ENCODE results near the gene DCDC1.
"Not testable (repeated sequence)": the region's sequence is repeated elsewhere in the genome, so short reads cannot be mapped to it uniquely, and the experiment has no call there.

Gene DCDC1

DNA sequence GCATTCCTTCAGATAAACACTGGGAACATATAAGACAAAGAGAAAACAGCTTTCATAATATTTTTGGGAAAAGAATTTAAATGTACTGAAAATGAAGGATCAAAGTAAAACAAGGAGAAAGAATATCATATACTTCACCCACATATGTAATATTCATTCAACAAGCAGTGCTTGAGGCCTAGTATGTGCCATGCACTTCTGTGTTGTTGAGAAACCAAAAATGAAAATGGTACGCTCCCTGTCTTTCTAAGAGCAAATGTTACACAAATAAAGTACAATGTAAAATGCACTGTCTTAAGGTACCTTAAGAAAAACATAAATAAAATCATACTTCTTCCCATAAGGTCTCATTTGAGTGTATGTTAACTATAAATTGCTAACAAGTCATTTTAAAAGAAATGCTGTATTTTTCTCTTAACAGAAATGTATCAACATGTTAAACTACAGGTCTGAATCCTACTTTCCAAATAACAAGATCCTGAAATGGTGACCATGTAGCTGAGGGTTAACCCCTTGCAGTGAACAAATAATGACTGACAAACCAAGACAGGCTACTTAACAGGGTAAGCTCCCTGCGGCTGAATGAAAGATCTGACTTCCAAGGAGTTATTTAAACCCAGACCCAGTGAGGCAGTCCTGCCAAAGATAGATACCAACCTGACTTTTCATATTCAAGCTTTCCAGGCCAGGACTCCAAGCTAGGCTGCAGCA, 377.6 kb downstream of the DCDC1 start:
- no peak for DNase-seq (ENCODE audit: extremely low read depth in 1 of 2, low read depth in 1 of 2)

DNA sequence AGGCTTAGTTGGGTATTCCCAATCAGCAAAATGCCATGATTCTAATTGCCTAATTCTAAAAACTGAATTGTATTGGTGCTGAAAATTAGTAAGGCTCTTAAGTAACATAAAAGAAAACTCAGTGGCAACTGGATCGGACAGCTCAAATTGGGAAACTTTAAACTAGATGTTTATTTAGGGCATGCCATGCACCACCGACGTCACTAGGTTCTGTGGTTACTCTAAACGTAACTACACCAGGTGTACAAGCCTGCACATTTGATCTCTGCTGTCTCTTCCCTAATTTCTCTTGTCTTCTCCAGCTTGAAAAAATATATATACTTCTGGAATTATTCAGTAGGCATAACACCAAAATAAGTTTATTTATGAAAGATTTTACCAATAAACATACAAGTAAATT, 378.2 kb downstream of the DCDC1 start:
- no peak for DNase-seq (ENCODE audit: extremely low read depth in 1 of 2, low read depth in 1 of 2)

GRCh38 chr11:30990625-30991296, 378.8 kb downstream of the DCDC1 start:
- DNase-seq (ENCODE audit: extremely low read depth in 1 of 2, low read depth in 1 of 2): no peak

DNA sequence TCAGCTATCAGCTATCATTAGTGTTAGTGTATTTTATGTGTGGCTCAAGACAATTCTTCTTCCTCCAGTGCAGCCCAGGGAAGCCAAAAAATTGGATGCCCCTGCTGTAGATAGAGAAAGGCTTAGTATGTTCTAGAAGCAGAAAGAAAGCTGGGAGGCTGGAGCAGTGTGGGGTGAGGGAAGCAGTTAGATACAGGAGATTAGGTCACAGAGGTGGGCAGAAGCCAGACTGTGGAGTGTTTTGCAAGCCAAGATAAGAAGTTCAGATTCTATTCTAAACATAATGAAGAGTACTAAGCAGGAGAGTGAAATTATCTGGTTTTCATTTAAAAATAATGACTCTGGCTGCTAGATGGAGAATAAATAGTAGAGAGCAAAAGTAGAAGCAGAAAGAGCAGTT, 381.7 kb downstream of the DCDC1 start:
- no peak for DNase-seq (ENCODE audit: extremely low read depth in 1 of 2, low read depth in 1 of 2)

- DNase-seq (ENCODE audit: extremely low read depth in 1 of 2, low read depth in 1 of 2): no peak
Observed at GRCh38 chr11:30985536-30985935, 384.0 kb downstream of the DCDC1 start.

- no peak for DNase-seq (ENCODE audit: extremely low read depth in 1 of 2, low read depth in 1 of 2)
Observed at GRCh38 chr11:30984827-30985226, 384.7 kb downstream of the DCDC1 start.

GRCh38 chr11:30984442-30984816, 385.1 kb downstream of the DCDC1 start:
- DNase-seq (ENCODE audit: extremely low read depth in 1 of 2, low read depth in 1 of 2): no peak

DNA sequence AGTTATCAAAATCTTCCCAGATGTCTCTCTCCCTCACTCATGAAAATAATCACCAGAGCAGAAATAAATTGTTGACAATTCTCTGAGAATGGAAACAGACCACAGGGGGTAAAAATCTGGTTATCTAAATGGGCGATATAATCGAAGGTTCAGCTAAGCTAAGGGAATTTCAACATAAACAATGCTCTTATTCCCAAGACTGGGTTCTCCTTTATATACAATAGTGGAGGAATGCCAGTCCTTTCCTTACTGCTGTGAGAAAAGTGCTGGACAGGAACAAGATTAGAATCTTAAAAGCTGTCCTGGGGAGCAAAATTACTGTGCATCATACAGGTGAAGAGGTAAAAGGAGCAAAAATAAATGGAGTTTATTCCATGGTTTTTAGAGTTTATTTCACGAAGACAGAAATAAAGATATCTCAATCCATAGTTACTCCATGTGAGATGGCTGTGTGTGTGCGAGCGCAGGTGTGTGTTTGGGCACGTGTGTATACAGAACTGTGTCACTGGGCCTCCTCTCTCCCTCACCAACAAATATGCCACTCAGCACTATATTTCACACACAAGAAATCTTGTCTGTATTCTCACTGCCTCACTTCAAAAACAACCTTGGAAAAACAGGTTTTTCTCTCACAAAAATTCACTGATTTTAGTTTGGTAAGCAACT, 385.6 kb downstream of the DCDC1 start:
- DNase-seq (ENCODE audit: extremely low read depth in 1 of 2, low read depth in 1 of 2): no peak

- no peak for DNase-seq (ENCODE audit: extremely low read depth in 1 of 2, low read depth in 1 of 2)
Observed at GRCh38 chr11:30983143-30983542, 386.4 kb downstream of the DCDC1 start.

GRCh38 chr11:30967579-30967978, 402.0 kb downstream of the DCDC1 start:
- DNase-seq (ENCODE audit: extremely low read depth in 1 of 2, low read depth in 1 of 2): no peak

DNA sequence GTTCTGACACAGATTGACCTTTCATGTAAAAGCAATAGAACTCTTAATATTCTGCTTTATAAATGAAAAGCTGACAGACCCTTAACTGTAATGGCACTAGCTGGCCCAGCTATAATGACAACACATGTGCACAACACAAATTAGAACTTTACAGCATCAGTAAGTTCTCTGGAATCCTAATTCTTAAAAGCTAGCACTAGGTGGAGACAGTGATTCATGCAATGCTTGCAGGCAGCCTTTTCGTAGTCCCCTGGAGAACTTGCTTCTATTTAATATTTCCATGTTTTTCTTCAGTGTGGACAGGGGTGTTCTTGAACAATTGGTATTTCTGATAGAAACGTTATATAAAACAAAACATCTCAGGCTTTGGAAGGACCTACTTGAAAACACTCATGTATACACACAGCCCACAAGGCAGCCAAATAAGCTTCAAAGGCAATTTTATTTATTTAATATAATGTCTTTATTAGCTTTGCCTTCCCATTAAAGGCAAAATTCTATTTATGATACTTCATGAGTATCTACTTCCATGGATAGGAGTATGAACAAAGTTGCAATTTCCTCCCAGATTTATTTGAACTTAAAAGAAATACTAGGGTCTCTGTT, 409.0 kb downstream of the DCDC1 start:
- DNase-seq (ENCODE audit: extremely low read depth in 1 of 2, low read depth in 1 of 2): no peak

DNA sequence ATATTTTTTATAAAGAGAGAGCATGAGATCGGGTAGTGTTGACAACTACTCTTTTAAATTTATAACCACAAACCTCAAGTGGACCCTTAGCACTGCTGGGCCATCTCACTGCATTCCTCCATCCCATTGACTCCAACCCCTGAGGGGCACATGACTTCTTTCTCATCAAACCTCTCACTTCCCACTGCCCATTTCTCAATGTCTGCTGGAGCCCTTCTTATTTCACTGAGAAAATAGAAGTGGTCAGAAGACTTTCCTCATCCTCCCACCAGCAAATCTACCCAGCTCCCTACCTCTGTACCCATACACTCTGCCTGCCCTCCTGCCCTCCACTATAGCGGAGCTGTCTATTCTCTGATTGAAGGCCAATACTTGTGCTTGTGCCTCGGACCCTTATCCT, 412.8 kb downstream of the DCDC1 start:
- DNase-seq (ENCODE audit: extremely low read depth in 1 of 2, low read depth in 1 of 2): no peak

DNA sequence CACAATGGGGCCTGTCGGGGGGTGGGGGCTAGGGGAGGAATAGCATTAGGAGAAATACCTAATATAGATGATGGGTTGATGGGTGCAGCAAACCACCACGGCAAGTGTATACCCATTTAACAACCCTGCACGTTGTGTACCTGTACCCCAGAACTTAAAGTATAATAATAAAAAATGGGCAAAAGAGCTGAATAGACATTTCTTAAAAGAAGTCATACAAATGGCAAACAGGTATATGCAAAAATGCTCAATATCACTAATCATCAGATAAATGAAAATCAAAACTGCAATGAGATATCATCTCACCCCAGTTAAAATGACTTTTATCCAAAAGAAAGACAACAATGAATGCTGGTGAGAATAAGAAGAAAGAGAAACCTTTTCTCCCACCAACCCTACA, 419.7 kb downstream of the DCDC1 start:
- no peak for DNase-seq (ENCODE audit: extremely low read depth in 1 of 2, low read depth in 1 of 2)

DNA sequence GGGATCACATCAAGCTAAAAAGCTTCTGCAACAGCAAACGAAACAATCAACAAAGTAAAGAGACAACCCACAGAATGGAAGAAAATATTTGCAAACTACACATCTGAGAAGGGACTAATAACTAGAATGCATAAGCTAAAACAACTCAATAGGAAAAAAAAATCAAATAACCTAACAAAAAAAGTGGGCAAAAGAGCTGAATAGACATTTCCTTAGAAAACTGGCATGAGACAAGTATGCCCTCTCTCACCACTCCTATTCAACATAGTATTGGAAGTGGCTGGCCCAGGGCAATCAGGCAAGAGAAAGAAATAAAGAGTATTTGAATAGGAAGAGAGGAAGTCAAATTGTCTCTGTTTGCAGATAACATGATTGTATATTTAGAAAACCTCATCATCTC, 421.8 kb downstream of the DCDC1 start:
- not testable (repeated sequence) for DNase-seq (ENCODE audit: extremely low read depth in 1 of 2, low read depth in 1 of 2)

- DNase-seq (ENCODE audit: extremely low read depth in 1 of 2, low read depth in 1 of 2): no peak
Observed at GRCh38 chr11:30938810-30939209, 430.7 kb downstream of the DCDC1 start.

GRCh38 chr11:30938171-30938570, 431.4 kb downstream of the DCDC1 start:
- no peak for DNase-seq (ENCODE audit: extremely low read depth in 1 of 2, low read depth in 1 of 2)

GRCh38 chr11:30936491-30936890, 433.0 kb downstream of the DCDC1 start:
- DNase-seq (ENCODE audit: extremely low read depth in 1 of 2, low read depth in 1 of 2): no peak

DNA sequence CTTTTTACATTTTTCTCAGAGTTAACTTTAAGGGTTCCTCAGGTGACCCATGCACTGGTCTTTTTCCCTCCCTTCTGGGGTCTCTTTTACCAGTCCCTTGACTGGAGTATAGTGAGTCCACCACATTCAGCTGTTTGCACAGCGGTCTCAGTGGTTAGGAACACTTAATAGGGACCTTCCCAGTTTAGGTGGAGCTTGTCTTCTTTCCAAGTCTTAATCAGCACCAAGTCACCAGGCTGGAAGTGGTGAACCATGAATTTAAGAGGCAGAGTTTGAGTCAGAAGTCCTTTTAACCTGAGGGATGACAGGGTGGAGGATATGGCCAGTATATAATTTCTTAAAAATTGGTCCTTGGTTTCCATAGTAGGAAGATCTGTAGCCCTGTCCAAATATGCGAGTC, 433.7 kb downstream of the DCDC1 start:
- no peak for DNase-seq (ENCODE audit: extremely low read depth in 1 of 2, low read depth in 1 of 2)

DNA sequence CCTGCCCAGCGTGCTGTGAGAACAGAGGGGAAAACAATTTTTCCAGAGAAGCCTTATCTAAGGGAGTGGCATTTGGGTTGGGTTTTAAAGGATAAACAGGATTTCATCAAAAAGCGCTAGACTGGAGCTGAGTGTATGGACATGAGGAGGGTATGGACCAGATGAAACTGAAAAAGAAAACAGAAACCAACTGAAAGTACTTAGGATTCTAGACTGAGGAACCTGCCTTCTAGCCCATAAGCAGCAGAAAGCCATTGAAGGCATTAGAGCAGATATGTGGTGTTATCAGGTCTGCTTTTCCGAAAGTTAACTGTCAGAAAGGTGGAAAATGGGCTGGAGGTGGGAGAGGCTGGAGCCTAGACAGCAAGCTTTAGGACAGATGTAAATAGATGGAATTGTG, 443.4 kb downstream of the DCDC1 start:
- DNase-seq (ENCODE audit: extremely low read depth in 1 of 2, low read depth in 1 of 2): no peak

- no peak for DNase-seq (ENCODE audit: extremely low read depth in 1 of 2, low read depth in 1 of 2)
Observed at GRCh38 chr11:30921811-30922210, 447.7 kb downstream of the DCDC1 start.

DNA sequence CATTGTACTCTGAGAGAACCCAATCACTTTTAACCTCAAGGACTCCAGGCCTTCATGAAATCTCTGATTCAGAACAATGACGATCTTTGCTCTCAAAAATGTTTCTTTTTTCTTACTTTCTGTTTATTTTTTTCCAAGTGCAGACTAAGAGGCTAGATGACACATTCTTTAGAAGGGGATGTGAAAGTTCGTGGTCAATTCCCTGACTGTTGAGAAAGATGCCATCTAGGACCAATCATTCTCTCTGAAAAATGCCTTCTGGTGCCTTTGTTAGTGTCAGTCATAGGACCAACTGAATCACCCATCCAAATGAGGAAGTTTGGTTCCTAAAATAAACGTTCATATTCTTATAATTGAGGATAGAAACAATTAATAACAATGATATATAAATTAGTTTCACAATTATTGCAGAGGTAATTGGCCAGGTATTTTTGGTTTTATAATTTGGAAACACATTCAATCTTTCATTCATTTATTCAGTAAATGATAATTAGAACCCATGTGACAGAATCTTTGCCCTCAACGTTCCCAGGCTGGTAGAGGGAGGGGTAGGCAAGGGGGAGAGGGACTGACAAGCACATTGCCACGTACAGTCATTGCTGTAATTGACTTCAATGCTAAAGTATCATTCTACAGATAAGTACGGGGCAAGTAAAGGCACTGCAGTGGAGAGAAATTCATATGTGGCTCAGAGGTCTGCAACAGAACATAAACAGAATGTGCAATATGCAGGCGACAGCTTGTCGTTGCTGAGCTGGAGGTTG, 450.0 kb downstream of the DCDC1 start:
- DNase-seq (ENCODE audit: extremely low read depth in 1 of 2, low read depth in 1 of 2): no peak
